Measurements from ENCODE around the gene ESF1. TPM values are rescaled to one million over a fixed set of nuclear protein-coding genes. Genes with fewer than 3 reads are reported as not detected.
A peak's percentile ranks its signal among the peaks of the same experiment; 100 is the strongest.

The ESF1 gene
- total RNA-seq = 10 to 100 TPM; 26.8 to 29.2 TPM

GRCh38 chr20:13784893-13785715 lies at the start of gene ESF1, which contains the start of gene NDUFAF5:
TSS of gene ESF1 (minus strand) at chr20:13784919. CDS start at chr20:13783140, 1,779 bp downstream.
TSS of gene NDUFAF5 (plus strand) at chr20:13785028. CDS start at chr20:13785069, 41 bp downstream.
- Mint-ChIP-seq H3K27me3 (no peaks in the 10 kb centered on the region), H3K36me3 (peaks cover 23% of the 10 kb centered on the region), H3K9me3 (no peaks in the 10 kb centered on the region), H3K27ac (peak within 1 kb of the TSS; percentile 94), H3K4me3 (peak within 1 kb of the TSS; percentile 96), H3K4me1 (peaks cover 33% of the 10 kb centered on the region)
- peak; percentile 92 for DNase-seq

- Mint-ChIP-seq H3K4me3 (no peak overlapping the region), H3K27ac (no peak overlapping the region)
Measured at GRCh38 chr20:13831476-13831875, 46.8 kb upstream of the ESF1 start.

GRCh38 chr20:13825465-13825864 lies 40.7 kb upstream of the ESF1 start:
- H3K36me3 Mint-ChIP-seq = no peaks in the 10 kb centered on the region
- H3K27ac Mint-ChIP-seq = no peak overlapping the region
- no peak overlapping the region for H3K4me3 Mint-ChIP-seq
- DNase-seq = no peak
- no peaks in the 10 kb centered on the region for H3K9me3 Mint-ChIP-seq
- H3K4me1 Mint-ChIP-seq = no peaks in the 10 kb centered on the region
- H3K27me3 Mint-ChIP-seq = no peaks in the 10 kb centered on the region

More at GRCh38 chr20:13831476-13831875, 46.8 kb upstream of the ESF1 start:
- no peaks in the 10 kb centered on the region for H3K36me3 Mint-ChIP-seq
- peaks cover 6% of the 10 kb centered on the region for H3K27me3 Mint-ChIP-seq
- no peak for DNase-seq
- no peaks in the 10 kb centered on the region for H3K4me1 Mint-ChIP-seq
- no peaks in the 10 kb centered on the region for H3K9me3 Mint-ChIP-seq

- DNase-seq = no peak
- H3K9me3 Mint-ChIP-seq = no peaks in the 10 kb centered on the region
- no peaks in the 10 kb centered on the region for H3K4me1 Mint-ChIP-seq
- no peaks in the 10 kb centered on the region for H3K36me3 Mint-ChIP-seq
- H3K4me3 Mint-ChIP-seq = no peak overlapping the region
- H3K27ac Mint-ChIP-seq = no peak overlapping the region
- H3K27me3 Mint-ChIP-seq = no peaks in the 10 kb centered on the region
Measured at GRCh38 chr20:13824459-13824858, 39.7 kb upstream of the ESF1 start.

GRCh38 chr20:13822459-13822858 lies 37.7 kb upstream of the ESF1 start:
- Mint-ChIP-seq H3K36me3 (peaks cover 5% of the 10 kb centered on the region), H3K4me3 (no peak overlapping the region), H3K9me3 (no peaks in the 10 kb centered on the region), H3K4me1 (peaks cover 9% of the 10 kb centered on the region), H3K27me3 (no peaks in the 10 kb centered on the region), H3K27ac (no peak overlapping the region)
- DNase-seq = no peak

GRCh38 chr20:13821876-13822275 lies 37.2 kb upstream of the ESF1 start:
- DNase-seq = no peak
- Mint-ChIP-seq H3K36me3 (peaks cover 7% of the 10 kb centered on the region), H3K9me3 (no peaks in the 10 kb centered on the region), H3K27me3 (no peaks in the 10 kb centered on the region), H3K27ac (no peak overlapping the region), H3K4me1 (peaks cover 15% of the 10 kb centered on the region), H3K4me3 (no peak overlapping the region)

GRCh38 chr20:13819885-13820645 lies 35.3 kb upstream of the ESF1 start:
- Mint-ChIP-seq H3K4me1 (peaks cover 25% of the 10 kb centered on the region), H3K9me3 (no peaks in the 10 kb centered on the region), H3K27ac (no peak overlapping the region), H3K36me3 (peaks cover 13% of the 10 kb centered on the region), H3K4me3 (no peak overlapping the region), H3K27me3 (no peaks in the 10 kb centered on the region)
- DNase-seq = peak; percentile 2

- peak overlapping the region; percentile 22 for H3K4me3 Mint-ChIP-seq
- H3K36me3 Mint-ChIP-seq = peaks cover 13% of the 10 kb centered on the region
- peaks cover 27% of the 10 kb centered on the region for H3K4me1 Mint-ChIP-seq
- no peak for DNase-seq
- H3K9me3 Mint-ChIP-seq = no peaks in the 10 kb centered on the region
- H3K27ac Mint-ChIP-seq = peak overlapping the region; percentile 93
- H3K27me3 Mint-ChIP-seq = no peaks in the 10 kb centered on the region
Measured at GRCh38 chr20:13817342-13817741, 32.6 kb upstream of the ESF1 start.

- no peaks in the 10 kb centered on the region for H3K27me3 Mint-ChIP-seq
- DNase-seq = no peak
- peaks cover 31% of the 10 kb centered on the region for H3K4me1 Mint-ChIP-seq
- H3K4me3 Mint-ChIP-seq = no peak overlapping the region
- H3K27ac Mint-ChIP-seq = peak overlapping the region; percentile 93
- peaks cover 13% of the 10 kb centered on the region for H3K36me3 Mint-ChIP-seq
- no peaks in the 10 kb centered on the region for H3K9me3 Mint-ChIP-seq
Measured at GRCh38 chr20:13816757-13817156, 32.0 kb upstream of the ESF1 start.

GRCh38 chr20:13814672-13815071 lies 30.0 kb upstream of the ESF1 start:
- Mint-ChIP-seq H3K9me3 (no peaks in the 10 kb centered on the region), H3K27ac (peak overlapping the region; percentile 34), H3K36me3 (peaks cover 13% of the 10 kb centered on the region)

GRCh38 chr20:13813910-13814309 lies 29.2 kb upstream of the ESF1 start:
- no peaks in the 10 kb centered on the region for H3K9me3 Mint-ChIP-seq
- H3K36me3 Mint-ChIP-seq = peaks cover 13% of the 10 kb centered on the region
- no peaks in the 10 kb centered on the region for H3K27me3 Mint-ChIP-seq
- no peak overlapping the region for H3K27ac Mint-ChIP-seq
- peaks cover 31% of the 10 kb centered on the region for H3K4me1 Mint-ChIP-seq
- no peak overlapping the region for H3K4me3 Mint-ChIP-seq
- no peak for DNase-seq

More at GRCh38 chr20:13814672-13815071, 30.0 kb upstream of the ESF1 start:
- Mint-ChIP-seq H3K4me3 (no peak overlapping the region), H3K27me3 (no peaks in the 10 kb centered on the region), H3K4me1 (peaks cover 31% of the 10 kb centered on the region)
- no peak for DNase-seq

GRCh38 chr20:13810446-13810845 lies 25.7 kb upstream of the ESF1 start:
- Mint-ChIP-seq H3K27me3 (no peaks in the 10 kb centered on the region), H3K27ac (no peak overlapping the region), H3K36me3 (peaks cover 4% of the 10 kb centered on the region), H3K4me3 (no peak overlapping the region), H3K4me1 (peaks cover 6% of the 10 kb centered on the region), H3K9me3 (no peaks in the 10 kb centered on the region)
- no peak for DNase-seq

- Mint-ChIP-seq H3K27ac (no peak overlapping the region), H3K4me1 (peaks cover 6% of the 10 kb centered on the region), H3K27me3 (no peaks in the 10 kb centered on the region), H3K9me3 (no peaks in the 10 kb centered on the region), H3K36me3 (peaks cover 4% of the 10 kb centered on the region), H3K4me3 (no peak overlapping the region)
- DNase-seq = no peak
Measured at GRCh38 chr20:13809855-13810254, 25.1 kb upstream of the ESF1 start.

- H3K27ac Mint-ChIP-seq = no peak overlapping the region
- H3K9me3 Mint-ChIP-seq = no peaks in the 10 kb centered on the region
- peaks cover 4% of the 10 kb centered on the region for H3K36me3 Mint-ChIP-seq
- no peaks in the 10 kb centered on the region for H3K27me3 Mint-ChIP-seq
- no peak for DNase-seq
- H3K4me1 Mint-ChIP-seq = peaks cover 6% of the 10 kb centered on the region
- no peak overlapping the region for H3K4me3 Mint-ChIP-seq
Measured at GRCh38 chr20:13809373-13809772, 24.7 kb upstream of the ESF1 start.

- Mint-ChIP-seq H3K4me1 (no peaks in the 10 kb centered on the region), H3K9me3 (no peaks in the 10 kb centered on the region), H3K27ac (no peak overlapping the region), H3K36me3 (peaks cover 9% of the 10 kb centered on the region), H3K4me3 (no peak overlapping the region), H3K27me3 (no peaks in the 10 kb centered on the region)
- no peak for DNase-seq
Measured at GRCh38 chr20:13800728-13801134, 16.0 kb upstream of the ESF1 start.

All from activated naive CD8-positive, alpha-beta T cell treated with anti-CD3 and anti-CD28 coated beads for 36 hours (primary cell).